NCI-H1092 (cell line): Measurements from ENCODE around the gene MEOX1.
"Not testable (repeated sequence)": the region's sequence is repeated elsewhere in the genome, so short reads cannot be mapped to it uniquely, and the experiment has no call there.

Source experiments
- DNase-seq: peaks from one replicate; lab custom pipeline; 2025; lab: John Stamatoyannopoulos, UW

Gene MEOX1

DNA sequence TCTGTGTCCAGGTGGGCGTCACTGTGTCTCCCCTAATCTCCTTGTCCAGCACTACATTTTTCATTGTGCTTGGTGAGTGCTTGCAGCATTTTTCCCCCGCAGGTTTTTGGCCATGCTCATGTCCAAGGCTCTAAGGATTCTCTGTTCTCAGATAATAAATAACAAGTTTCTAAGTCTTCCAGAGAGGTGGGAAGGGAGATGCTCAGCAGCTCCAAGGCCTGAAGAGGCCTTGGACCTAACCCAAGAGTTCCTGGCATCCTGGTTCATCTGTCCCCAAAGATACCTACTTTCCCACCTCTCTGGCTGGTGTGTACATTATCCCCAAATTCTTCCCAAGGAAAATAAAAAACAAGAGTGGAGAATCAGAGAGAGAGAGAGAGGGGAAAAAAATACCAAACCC is 45.3 kb downstream of the MEOX1 start:
- no peak for DNase-seq

DNA sequence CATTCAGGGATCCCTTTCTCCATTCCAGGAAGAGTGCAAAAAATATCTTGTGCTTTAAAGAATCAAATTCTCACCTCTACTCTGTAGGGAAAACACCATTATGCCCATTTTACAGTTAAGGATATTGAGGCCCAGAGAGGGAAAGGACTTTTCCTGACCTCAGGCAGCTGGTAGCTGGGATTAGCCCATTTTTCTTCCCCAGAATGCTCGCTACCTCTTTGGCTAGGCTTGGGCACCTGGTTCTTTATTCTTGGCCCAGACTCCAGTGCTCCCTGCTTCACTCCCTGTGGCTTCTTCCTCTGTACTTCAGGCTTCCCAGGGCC is 45.7 kb downstream of the MEOX1 start:
- no peak for DNase-seq

- DNase-seq: no peak
Observed at GRCh38 chr17:43615330-43616028, 46.2 kb downstream of the MEOX1 start.

DNA sequence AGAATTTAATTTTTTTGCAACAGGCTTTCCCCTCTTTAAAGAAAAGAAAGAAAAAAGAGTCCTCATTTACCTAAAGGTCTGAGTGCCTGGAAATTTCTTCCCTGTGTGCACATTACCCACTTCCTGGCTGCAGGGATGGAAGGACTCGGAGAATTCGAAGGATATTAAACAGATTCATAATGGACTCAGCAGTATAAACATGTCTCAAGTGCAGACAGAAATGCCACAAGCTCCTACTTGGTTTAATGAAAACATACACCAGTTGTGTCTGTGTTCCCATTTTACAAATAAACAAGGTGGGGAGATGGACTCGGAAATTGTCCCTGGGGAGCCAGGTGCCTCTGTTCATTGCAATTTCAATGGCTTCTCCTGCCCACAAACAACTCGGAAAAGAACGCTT is 47.2 kb downstream of the MEOX1 start:
- no peak for DNase-seq

GRCh38 chr17:43613917-43614316 is 47.8 kb downstream of the MEOX1 start:
- no peak for DNase-seq

DNA sequence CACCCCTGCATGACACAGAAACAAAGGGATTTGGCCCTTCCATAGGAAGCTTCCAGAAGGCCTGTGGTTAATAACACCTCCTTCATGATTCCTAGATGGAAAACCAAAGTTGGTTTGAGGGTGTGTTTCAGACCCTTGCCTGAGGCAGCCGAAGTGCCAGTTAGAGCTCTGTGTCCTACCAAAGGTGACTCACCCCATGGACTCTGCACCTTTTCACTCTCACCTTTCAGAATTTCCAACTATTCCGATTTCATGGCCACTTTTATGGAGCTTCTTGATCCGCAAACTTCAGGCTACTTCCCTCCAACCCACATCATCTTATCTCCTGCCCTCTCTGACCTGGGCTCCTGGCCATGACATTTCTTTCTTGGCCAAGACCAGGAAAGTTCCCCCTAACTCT is 49.2 kb downstream of the MEOX1 start:
- DNase-seq: no peak

GRCh38 chr17:43611230-43611969 is 50.3 kb downstream of the MEOX1 start:
- no peak for DNase-seq

GRCh38 chr17:43609613-43610385 is 51.9 kb downstream of the MEOX1 start:
- DNase-seq: no peak

DNA sequence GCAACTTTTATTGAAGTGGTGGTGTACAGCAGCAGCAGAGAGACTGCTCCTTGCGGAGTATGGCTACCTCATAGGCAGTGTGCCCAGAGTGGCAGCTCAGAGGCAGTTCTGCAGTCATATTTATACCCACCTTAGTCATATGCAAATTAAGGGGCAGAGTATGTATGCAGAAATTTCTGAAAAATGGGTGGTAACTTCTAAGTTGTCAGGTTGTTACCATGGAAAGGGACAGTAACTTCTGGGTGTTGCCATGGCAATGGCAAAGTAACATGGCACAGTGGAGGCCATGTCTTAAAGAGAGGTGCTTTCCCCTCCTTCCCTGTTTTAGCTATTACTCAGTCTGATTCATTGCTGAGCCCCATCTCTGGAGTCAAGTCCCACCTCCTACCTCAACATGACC is 53.4 kb downstream of the MEOX1 start:
- no peak for DNase-seq

DNA sequence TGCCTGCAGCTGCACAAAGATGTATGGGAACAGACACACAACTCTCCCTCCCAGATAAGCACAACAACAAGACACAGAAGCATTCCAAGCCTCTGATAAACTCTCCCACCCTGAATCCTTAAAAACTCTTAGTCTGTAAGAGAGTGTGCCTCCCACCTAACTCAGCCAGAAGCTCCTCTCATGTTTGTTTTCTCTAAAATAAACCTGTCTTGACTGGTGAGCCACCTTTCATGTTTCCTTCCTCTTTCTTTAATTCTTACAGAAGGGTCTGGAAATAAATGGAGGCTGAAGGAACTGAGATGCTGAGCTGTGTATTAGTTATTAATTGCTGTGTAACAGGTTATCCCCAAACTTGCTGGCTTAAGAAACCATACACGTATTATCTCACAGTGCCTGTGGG is 57.2 kb downstream of the MEOX1 start:
- no peak for DNase-seq

GRCh38 chr17:43603321-43603720 is 58.4 kb downstream of the MEOX1 start:
- no peak for DNase-seq

GRCh38 chr17:43602556-43602955 is 59.2 kb downstream of the MEOX1 start:
- not testable (repeated sequence) for DNase-seq

- DNase-seq: no peak
Observed at GRCh38 chr17:43601280-43602039, 60.3 kb downstream of the MEOX1 start.

GRCh38 chr17:43599835-43600234 is 61.9 kb downstream of the MEOX1 start:
- no peak for DNase-seq

DNA sequence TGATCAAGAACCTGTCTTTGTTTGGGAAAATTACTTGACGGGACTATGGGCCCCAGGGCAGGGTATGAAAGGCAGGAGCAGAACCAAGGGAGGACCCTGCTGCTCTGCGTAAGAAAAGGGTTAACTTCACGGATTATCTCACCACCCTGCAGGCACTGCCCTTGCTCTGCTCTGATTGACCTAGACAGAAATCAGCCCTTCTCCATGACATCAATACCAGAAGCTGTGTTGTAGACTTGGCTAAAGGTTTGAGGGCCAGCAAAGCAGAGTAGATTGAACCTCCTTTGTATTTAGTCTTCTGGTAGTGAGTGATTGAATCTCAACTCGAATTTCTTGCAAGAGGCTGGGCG is 62.7 kb downstream of the MEOX1 start:
- DNase-seq: no peak

DNA sequence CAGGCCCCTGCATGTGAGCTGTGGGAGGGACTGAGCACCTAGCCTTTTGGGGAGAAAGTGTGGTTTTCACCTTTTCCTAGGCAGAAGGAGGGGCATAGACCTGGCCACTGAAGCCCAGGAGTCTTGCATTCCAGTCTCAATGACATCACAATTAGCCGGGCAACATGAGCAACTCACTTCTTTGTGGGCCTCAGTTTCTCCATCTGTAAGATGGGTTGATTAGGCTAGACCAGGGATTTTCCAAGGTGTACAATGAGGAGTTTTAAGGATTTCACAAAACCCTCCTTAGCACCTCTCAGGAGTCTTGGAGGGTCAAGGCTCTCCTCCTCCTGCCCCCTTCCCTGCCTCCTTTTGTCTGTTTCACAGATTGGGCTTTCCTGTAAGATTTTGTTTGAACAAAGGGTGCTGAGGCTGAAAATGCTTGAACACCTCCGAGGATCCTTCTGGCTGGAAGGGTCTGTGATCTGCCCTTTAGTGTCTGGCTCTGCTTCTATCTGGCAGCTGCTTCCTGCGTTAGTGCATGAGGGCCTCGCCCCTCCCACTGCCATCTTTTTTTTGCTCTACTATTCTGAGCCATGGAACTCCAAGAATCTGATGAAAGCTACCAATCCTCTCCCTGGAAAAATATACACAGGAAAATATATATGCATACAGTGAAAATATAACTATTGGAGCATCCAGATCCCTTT is 63.2 kb downstream of the MEOX1 start:
- no peak for DNase-seq

DNA sequence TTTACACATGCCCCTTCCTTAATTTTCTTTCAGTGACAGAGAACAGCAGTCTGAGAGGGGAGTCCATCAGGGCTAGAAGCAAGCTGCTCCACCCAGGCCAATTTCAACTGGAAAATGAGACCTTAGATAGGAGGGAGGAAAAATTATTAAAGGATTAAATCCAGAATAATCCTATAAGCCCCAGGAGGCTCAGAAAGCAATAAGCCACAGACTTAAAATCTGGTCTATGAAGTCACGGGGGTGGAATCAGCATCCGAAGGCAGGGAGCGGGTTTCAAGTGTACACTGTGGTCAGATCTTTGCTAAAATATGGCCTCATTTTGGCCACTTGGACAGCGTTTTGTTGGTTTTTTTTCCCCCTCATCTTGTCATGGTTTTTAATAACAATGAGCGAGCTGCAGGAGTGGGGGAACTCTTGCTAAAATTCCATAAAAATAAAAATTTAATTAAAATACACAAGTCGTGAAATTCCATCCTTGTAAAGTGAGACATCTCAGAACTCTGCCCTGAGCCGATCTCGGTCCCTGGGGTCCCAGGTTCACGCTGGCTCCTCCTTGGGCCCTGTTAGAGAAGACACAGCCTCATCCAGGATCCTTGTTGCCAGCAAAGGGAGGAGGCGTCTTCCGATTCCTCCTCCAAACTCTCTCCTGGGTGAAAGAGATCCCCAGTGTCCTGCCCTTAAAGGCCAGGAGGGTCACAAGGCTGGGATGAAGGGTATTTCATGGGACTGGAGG is 63.9 kb downstream of the MEOX1 start:
- no peak for DNase-seq

- no peak for DNase-seq
Observed at GRCh38 chr17:43595466-43595865, 66.3 kb downstream of the MEOX1 start.

DNA sequence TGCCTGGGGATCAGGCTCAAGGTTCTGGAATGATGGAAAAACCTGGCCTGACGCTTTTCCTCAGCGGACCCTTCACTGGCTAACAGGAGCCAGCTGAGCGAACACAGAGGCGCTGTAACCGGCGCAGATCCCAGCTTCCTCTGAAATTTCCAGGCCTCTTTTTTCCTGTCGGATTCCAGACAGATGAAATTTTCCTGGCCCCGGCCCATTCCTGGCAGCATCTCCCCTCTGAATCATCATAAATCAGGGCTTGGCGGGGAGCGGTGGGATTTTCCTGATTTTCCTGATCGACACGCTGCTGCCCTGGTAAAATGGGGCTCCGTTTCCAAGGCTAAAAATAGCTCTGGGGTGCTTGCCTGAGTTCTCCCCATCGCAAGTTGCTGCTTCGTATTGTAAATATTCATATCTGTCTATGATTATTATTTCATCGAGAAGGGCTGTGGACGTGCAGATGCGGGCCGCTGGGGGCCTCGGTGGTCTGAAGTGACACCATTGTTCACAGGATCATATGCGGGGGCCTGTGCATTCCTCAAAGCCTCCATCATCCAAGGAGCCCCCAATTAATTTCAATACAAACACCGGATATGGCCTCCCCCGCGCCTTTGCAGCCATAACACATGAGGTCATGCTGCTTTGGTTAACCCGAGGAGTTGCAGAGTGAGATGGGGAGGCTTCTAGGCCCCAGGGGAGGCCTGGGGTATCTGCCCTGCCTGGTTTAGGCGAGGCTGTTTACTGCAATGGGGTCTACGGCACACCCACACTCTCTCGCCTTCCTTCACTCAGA is 69.8 kb downstream of the MEOX1 start:
- no peak for DNase-seq

- no peak for DNase-seq
Observed at GRCh38 chr17:43591001-43591400, 70.7 kb downstream of the MEOX1 start.
